Thyroid gland (tissue), 4 donors: ENCODE data around the gene TMEM273.

Experiments
- CTCF ChIP-seq, 6 experiments: fragments of 200-600 bp in 3 of 6; fragments of 450-650 bp in 3 of 6; sonication (generic) in 3 of 6; IDR thresholded peaks; one replicate each; pipeline ENCODE4 v1.5.1; 2016 to 2019; ENCODE audit warnings: antibody characterized with exemption in 6 of 6, mild to moderate bottlenecking in 2 of 6, inconsistent platforms in 1 of 6, moderate library complexity in 1 of 6
- POLR2A ChIP-seq, 2 donors: fragments of 450-650 bp; IDR thresholded peaks; one replicate each; pipeline ENCODE4 v1.6.1; 2017; ENCODE audit warnings: antibody characterized with exemption in 2 of 2, mild to moderate bottlenecking in 2 of 2, moderate library complexity in 1 of 2

- TF ChIP-seq POLR2A (IDR thresholded peaks at IDR 0.05) (no peak), CTCF (IDR thresholded peaks at IDR 0.05) (no peak)
Measured at GRCh38 chr10:49157229-49157628, 31.0 kb downstream of the TMEM273 start.
